Upper lobe of left lung (tissue), 4 donors: Measurements from ENCODE around the gene CCDC190.

ENCODE experiments used
- EP300 ChIP-seq, 4 donors: sonication (generic); formaldehyde crosslinking; IDR thresholded peaks; one replicate each; pipeline ENCODE4 v1.5.1; 2017; ENCODE audit warnings: antibody characterized with exemption in 4 of 4, control low read depth in 2 of 4
- POLR2A ChIP-seq, 4 donors: fragments of 450-650 bp; IDR thresholded peaks; one replicate each; pipeline ENCODE4 v1.5.1; 2016 to 2017; ENCODE audit warnings: antibody characterized with exemption in 4 of 4, mild to moderate bottlenecking in 2 of 4
- POLR2AphosphoS5 ChIP-seq, 2 donors: sonication (generic); formaldehyde crosslinking; IDR thresholded peaks; one replicate each; pipeline ENCODE4 v1.5.1; 2017; ENCODE audit warnings: antibody characterized with exemption in 2 of 2
- TF ChIP-seq, protein P1 (sequence below), 6 experiments: fragments of 450-650 bp in 4 of 6; fragments of 200-600 bp in 2 of 6; sonication (generic) in 2 of 6; IDR thresholded peaks; one replicate each; pipeline ENCODE4 v1.5.1; 2016 to 2019; ENCODE audit warnings: antibody characterized with exemption in 6 of 6

DNA sequence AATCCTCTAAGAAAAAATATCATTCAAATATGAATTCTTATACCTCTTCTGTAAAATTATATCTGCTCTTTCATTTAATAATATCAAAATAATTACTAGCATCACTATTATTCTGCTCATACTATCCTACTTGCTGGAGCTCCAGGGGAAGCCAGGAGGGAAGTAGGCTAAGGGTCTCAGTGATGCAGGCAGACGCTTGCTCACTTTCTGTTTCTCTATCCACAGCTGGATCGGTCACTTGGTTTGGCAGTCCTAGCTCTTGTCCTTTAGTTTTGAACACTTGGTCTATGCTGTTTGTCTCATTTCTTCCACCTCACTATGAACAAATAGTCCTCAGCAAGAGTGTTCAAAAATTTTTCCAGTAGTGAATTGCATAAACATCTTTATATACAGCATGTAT lies 11.3 kb downstream of the CCDC190 start:
- TF ChIP-seq, protein P1, sequence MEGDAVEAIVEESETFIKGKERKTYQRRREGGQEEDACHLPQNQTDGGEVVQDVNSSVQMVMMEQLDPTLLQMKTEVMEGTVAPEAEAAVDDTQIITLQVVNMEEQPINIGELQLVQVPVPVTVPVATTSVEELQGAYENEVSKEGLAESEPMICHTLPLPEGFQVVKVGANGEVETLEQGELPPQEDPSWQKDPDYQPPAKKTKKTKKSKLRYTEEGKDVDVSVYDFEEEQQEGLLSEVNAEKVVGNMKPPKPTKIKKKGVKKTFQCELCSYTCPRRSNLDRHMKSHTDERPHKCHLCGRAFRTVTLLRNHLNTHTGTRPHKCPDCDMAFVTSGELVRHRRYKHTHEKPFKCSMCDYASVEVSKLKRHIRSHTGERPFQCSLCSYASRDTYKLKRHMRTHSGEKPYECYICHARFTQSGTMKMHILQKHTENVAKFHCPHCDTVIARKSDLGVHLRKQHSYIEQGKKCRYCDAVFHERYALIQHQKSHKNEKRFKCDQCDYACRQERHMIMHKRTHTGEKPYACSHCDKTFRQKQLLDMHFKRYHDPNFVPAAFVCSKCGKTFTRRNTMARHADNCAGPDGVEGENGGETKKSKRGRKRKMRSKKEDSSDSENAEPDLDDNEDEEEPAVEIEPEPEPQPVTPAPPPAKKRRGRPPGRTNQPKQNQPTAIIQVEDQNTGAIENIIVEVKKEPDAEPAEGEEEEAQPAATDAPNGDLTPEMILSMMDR (IDR thresholded peaks at IDR 0.05), result no peak
- TF ChIP-seq POLR2A (IDR thresholded peaks at IDR 0.05), result no peak
- TF ChIP-seq EP300 (IDR thresholded peaks at IDR 0.05), result no peak
- no peak for TF ChIP-seq POLR2AphosphoS5 (IDR thresholded peaks at IDR 0.05)
